ENCODE data around the gene TDP2. TPM values are rescaled to one million over a fixed set of nuclear protein-coding genes. Genes with fewer than 3 reads are reported as not detected.
"Not testable (repeated sequence)": the region's sequence is repeated elsewhere in the genome, so short reads cannot be mapped to it uniquely, and the experiment has no call there.

The TDP2 gene
- polyA plus RNA-seq, 12 donors: 23.6 to 60.3 (median 30.2) TPM; not detected in 1

DNA sequence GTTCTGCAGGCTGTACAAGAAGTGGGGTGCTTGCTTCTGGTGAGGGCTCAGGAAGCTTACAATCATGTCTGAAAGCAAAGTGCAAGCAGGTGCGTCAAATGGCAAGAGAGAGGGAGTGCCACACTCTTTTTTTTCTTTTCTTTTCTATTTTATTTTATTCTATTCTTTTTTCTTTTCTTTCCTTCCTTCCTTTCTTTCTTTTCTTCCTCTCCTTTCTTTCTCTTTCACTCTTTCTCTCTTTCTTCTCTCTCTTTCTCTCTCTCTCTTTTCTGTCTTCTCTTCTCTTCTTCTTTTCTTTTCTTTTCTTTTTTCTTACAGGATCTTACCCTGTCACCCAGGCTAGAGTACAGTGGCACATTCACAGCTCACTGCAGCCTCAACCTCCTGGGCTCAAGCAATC, 19.7 kb upstream of the TDP2 start:
- DNase-seq: no peak

DNA sequence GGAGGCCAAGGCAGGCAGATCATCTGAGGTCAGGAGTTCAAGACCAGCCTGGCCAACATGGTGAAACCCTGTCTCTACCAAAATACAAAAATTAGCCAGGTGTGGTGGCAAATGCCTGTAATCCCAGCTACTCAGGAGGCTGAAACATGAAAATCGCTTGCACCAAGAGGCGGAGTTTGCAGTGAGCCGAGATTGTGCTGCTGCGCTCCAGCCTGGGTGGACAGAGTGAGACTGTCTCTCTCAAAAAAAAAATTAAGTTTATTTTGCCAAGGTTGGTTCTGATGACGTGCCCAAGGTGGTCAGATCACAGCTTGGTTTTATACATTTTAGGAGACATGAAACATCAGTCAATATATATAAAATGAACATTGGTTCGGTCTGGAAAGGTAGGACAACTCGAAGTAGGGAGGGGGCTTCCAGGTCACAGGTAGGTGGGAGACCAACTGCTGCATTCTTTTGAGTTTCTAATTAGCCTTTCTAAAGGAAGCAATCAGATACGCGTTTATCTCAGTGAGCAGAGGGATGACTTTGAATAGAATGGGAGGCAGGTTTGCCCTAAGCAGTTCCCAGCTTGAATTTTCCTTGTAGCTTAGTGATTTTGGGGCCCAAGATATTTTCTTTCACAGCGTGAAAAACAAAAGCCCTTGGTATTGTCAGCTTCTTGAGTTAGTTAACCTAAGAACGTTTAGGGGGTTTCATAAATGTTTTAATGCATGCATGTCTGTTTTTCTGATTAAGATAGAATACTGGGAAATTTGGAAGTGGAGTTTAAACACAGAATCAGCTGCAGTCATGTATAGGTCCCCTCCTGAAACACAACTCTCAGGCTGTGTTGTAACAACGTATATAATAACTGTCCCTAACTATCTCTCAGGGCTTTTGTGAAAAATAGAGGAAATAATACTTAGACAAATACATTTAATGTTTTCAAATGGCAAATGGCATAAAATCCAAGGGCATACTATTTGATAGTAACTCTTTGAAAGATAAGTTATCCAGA, 16.9 kb upstream of the TDP2 start:
- DNase-seq: no peak

GRCh38 chr6:24680582-24680981, 13.9 kb upstream of the TDP2 start:
- DNase-seq: no peak

DNA sequence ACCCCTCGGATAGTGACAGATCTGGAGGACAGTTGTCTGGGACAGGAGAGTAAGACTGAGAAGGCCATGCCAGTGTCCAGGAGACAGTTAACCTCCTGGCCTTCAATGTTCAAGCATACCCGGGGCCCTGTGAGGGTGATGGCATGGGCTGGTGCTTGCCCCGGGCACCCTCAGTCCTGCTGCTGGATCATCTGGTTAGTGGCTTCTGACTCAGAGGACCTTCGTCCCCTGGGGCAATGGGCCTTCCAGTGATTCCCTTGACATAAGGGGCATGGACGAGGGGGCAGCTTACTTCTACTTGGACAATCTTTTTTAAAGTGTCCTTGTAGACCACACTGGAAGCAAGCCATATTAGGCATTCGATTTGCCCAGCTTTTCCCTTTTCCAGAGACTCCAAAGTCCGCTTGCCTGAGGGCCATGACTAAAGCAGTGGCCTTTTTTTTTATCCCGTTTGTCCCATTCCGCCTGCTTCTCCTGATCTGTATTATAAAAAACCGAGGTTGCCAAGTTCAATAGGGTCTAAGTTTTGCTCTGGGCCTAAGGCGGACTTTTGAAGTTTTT, 12.2 kb upstream of the TDP2 start:
- DNase-seq: not testable (repeated sequence)

DNA sequence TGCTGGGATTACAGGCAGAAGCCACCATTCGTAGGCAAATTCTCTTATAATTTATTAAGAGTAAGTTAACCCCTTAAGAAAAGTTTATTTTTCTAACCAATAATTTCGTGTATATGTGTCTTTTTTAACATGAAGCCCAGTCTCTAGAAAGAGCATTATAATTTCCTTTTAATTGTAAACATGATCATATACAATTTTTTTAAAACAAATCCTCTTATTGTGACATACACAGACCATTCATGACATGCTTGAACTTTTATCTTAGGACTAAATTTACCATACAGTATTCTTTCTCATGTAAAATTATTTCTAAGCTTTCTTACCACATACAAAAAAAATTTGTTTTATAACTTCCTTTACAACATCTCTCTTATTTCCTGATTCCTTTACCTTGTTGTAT, 6.9 kb upstream of the TDP2 start:
- no peak for DNase-seq

- no peak for DNase-seq
Measured at GRCh38 chr6:24672620-24673182, 6.0 kb upstream of the TDP2 start.

GRCh38 chr6:24671077-24671476, 4.4 kb upstream of the TDP2 start:
- not testable (repeated sequence) for DNase-seq

GRCh38 chr6:24670492-24670891, 3.8 kb upstream of the TDP2 start:
- DNase-seq: not testable (repeated sequence)

DNA sequence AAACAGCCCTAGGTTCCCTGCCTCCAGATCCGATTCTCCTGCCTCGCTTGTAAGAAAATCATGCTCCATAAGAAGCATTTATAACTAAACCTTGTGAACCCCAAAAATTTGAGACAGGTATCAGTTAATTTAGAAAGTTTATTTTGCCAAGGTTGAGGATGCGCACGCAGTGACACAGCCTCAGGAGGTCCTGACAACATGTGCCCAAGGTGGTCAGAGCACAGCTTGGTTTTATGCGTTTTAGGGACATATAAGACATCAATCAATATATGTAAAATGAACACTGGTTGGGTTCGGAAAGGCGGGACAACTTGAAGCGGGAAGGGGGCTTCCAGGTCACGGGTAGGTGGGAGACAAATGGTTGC, 2.3 kb upstream of the TDP2 start:
- no peak for DNase-seq

DNA sequence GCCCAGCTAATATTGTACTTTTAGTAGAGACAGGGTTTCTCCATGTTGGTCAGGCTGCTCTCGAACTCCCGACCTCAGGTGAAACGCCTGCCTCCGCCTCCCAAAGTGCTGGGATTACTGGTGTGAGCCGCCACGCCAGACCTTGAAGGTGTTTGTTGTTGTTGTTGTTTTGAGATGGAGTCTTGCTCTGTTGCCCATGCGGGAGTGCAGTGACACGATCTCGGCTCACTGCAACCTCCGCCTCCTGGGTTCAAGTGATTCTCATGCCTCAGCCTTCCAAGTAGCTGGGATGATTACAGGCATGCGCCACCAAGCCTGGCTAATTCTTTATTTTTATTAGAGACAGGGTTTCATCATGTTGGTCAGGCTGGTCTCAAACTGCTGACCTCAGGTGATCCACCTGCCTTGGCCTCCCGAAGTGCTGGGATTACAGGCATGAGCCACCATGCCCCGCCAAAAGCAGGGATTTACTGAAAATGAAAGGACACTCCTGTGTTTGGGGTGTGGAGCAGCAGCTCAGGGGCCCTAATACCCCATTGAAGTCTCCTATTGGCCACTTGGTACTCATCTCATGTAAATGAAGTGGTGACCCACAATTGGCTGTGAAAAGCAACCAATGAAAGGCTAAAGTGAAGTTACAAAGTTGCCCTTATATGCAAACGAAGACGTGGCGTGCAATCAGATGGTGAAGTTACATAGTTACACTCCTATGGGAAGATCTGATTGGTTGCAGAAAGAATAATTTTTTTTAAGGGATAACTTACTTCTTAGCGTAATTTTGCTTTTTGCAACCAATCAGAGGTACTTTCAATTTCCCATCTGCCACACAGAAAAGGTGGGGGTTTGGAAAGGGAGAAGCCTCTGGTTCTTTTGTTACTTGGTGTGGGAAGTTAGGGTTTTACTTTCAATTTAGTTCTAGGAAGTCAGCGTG, 1.6 kb upstream of the TDP2 start:
- DNase-seq: not testable (repeated sequence)

DNA sequence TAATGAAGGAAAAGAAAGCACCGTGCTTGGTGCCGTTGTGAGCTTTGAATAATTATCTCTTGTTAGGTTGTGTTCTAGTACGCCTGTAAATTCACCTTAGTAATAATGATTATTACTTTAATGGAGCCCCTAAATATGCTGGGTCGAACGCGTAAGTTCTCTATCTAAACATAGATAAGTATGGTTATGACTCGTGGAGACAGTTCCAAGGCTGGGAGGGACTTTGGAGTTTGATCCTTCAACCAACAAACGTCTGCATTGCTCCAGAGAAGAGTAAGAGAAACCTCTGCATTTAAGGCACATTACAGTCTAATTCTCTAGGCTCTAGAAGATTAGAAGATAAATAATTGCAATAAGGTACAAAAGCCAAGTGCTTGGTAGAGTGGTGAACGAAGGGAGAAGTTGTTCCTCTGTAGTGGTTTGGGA, 692 bp upstream of the TDP2 start:
- DNase-seq: no peak

DNA sequence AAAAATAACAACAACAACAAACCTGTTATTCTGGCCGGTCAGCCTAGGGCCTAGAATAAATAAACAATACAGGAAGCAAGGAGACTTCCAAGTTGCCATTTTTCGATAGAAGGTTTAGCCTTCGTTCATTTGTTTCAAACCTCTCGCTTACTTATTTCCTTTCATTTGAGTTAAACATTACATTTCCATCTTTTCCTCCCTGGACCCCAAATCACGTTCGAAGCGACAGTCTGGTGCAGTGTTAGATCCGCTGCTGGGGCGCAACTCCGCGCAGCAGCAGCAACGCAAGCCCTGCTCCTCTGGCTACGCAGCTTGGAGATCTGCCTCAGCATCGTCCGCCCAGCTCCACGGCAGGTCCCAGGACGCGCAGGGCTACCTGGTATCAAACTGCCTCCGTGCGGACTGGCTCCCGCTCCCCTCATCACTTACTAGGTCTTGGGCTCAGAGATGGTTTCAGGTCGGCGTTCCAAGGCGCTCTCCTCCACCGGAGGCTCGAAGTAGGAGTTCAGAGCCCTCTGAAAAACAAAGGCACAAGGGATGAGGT, 530 bp downstream of the TDP2 start:
- DNase-seq: no peak

GRCh38 chr6:24664046-24664987, 2.4 kb downstream of the TDP2 start:
- no peak for DNase-seq

DNA sequence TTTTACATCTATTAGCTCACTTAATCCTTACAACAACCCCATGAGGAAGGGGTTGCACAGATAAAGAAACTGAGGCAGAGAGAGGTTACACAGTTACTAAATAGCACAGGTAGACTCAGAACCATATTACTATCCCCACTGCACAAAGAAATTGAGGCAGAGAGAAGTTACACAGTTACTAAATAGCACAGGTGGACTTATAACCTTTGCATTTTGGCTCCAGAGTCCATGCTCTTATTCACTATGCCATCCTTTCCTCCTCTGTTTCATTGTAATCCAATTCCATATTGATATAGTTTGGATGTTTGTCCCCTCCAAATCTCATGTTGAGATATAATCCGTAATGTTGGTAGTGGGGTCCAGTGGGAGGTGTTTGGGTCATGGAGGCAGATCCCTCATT, 3.5 kb downstream of the TDP2 start:
- no peak for DNase-seq

DNA sequence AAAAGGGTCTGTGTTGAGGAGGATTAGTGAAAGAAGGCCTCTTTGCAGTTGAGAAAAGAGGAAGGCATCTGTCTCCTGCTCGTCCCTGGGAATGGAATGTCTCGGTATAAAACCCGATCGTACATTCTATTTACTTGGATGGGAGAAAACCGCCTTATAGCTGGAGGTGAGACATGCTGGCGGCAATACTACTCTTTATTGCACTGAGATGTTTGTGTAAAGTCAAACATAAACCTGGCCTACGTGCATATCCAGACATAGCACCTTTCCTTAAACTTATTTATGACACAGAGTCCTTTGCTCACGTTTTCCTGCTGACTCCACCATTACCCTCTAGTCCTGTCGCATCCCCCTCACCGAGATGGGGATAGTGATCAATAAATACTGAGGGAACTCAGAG, 4.5 kb downstream of the TDP2 start:
- no peak for DNase-seq

DNA sequence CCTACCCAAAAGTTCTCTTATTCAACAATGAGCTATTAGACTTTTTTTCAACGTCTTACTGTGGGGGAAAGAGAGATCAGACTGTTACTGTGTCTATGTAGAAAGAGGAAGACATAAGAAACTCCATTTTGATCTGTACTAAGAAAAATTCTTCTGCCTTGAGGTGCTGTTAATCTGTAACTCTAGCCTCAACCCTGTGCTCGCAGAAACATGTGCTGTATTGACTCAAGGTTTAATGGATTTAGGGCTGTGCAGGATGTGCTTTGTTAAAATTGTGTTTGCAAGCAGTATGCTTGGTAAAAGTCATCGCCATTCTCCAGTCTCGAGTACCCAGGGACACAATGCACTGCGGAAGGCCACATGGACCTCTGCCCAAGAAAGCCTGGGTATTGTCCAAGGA, 4.9 kb downstream of the TDP2 start:
- not testable (repeated sequence) for DNase-seq

DNA sequence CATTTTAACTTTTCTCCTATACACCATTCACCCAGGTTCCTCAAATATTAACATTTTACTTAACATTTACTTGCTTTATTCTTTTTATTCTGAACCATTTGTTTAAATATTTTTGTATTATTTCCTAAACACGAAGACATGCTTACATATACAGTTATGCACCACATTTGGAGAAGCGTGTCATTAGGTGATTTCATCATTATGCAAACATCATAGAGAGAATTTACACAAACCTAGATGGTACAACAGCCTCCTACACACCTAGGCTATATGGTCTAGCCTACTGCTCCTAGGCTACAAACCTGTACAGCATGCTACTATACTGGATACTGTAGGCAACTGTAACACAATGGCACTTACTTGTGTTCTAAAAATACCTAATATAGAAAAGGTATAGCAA, 6.6 kb downstream of the TDP2 start:
- DNase-seq: no peak

GRCh38 chr6:24659561-24659960, 7.1 kb downstream of the TDP2 start:
- DNase-seq: no peak

- DNase-seq: no peak
Measured at GRCh38 chr6:24658573-24659560, 7.8 kb downstream of the TDP2 start.
